ENCODE measurements around the gene UBAC1. TPM values are rescaled to one million over a fixed set of nuclear protein-coding genes. Genes with fewer than 3 reads are reported as not detected.
A peak's percentile ranks its signal among the peaks of the same experiment; 100 is the strongest.

Gene UBAC1
- total RNA-seq, 1 donor from 2014 or later, result 51.9 TPM

GRCh38 chr9:135939351-135940265 lies 21.6 kb downstream of the UBAC1 start:
- no peaks in the 10 kb centered on the region for H3K27me3 Mint-ChIP-seq (ENCODE audit: low read depth)
- H3K27ac Mint-ChIP-seq (ENCODE audit: unreplicated experiment), result peak overlapping the region; percentile 57
- H3K36me3 Mint-ChIP-seq (ENCODE audit: low read depth), result peaks cover 33% of the 10 kb centered on the region
- no peak for DNase-seq (ENCODE audit: low read depth, low spot score)
- H3K9me3 Mint-ChIP-seq, result no peaks in the 10 kb centered on the region
- no peaks in the 10 kb centered on the region for H3K4me1 Mint-ChIP-seq
- TF ChIP-seq CTCF (conservative IDR thresholded peaks at IDR 0.05), result no peak
- no peak overlapping the region for H3K4me3 Mint-ChIP-seq

GRCh38 chr9:135937521-135938489 lies 23.4 kb downstream of the UBAC1 start:
- no peak overlapping the region for H3K4me3 Mint-ChIP-seq
- H3K27me3 Mint-ChIP-seq (ENCODE audit: low read depth), result no peaks in the 10 kb centered on the region
- no peak for DNase-seq (ENCODE audit: low read depth, low spot score)
- TF ChIP-seq CTCF (conservative IDR thresholded peaks at IDR 0.05), result no peak
- H3K27ac Mint-ChIP-seq (ENCODE audit: unreplicated experiment), result no peak overlapping the region
- no peaks in the 10 kb centered on the region for H3K9me3 Mint-ChIP-seq
- H3K4me1 Mint-ChIP-seq, result no peaks in the 10 kb centered on the region
- H3K36me3 Mint-ChIP-seq (ENCODE audit: low read depth), result peaks cover 32% of the 10 kb centered on the region

- no peaks in the 10 kb centered on the region for H3K4me1 Mint-ChIP-seq
- TF ChIP-seq CTCF (conservative IDR thresholded peaks at IDR 0.05), result no peak
- peaks cover 26% of the 10 kb centered on the region for H3K36me3 Mint-ChIP-seq (ENCODE audit: low read depth)
- no peak overlapping the region for H3K4me3 Mint-ChIP-seq
- H3K27ac Mint-ChIP-seq (ENCODE audit: unreplicated experiment), result no peak overlapping the region
- H3K27me3 Mint-ChIP-seq (ENCODE audit: low read depth), result no peaks in the 10 kb centered on the region
- no peak for DNase-seq (ENCODE audit: low read depth, low spot score)
- no peaks in the 10 kb centered on the region for H3K9me3 Mint-ChIP-seq
These were observed 28.1 kb downstream of the UBAC1 start for GRCh38 chr9:135933114-135933513.

GRCh38 chr9:135932656-135933055 lies 28.5 kb downstream of the UBAC1 start:
- Mint-ChIP-seq H3K4me1 (no peaks in the 10 kb centered on the region), H3K27me3 (ENCODE audit: low read depth) (no peaks in the 10 kb centered on the region), H3K27ac (ENCODE audit: unreplicated experiment) (no peak overlapping the region), H3K9me3 (no peaks in the 10 kb centered on the region), H3K36me3 (ENCODE audit: low read depth) (peaks cover 24% of the 10 kb centered on the region), H3K4me3 (no peak overlapping the region)
- TF ChIP-seq CTCF (conservative IDR thresholded peaks at IDR 0.05), result no peak
- no peak for DNase-seq (ENCODE audit: low read depth, low spot score)

GRCh38 chr9:135931349-135931820 lies 29.8 kb downstream of the UBAC1 start:
- no peaks in the 10 kb centered on the region for H3K27me3 Mint-ChIP-seq (ENCODE audit: low read depth)
- no peak for DNase-seq (ENCODE audit: low read depth, low spot score)
- peaks cover 15% of the 10 kb centered on the region for H3K36me3 Mint-ChIP-seq (ENCODE audit: low read depth)

More at GRCh38 chr9:135931349-135931820, 29.8 kb downstream of the UBAC1 start:
- Mint-ChIP-seq H3K27ac (ENCODE audit: unreplicated experiment) (peak overlapping the region; percentile 81), H3K4me3 (no peak overlapping the region), H3K9me3 (no peaks in the 10 kb centered on the region), H3K4me1 (no peaks in the 10 kb centered on the region)
- TF ChIP-seq CTCF (conservative IDR thresholded peaks at IDR 0.05), result no peak

Data from neural crest cell (in vitro differentiated cells).